Bronchial smooth muscle cell (primary cell): Measurements from ENCODE around the gene PALLD. TPM values are rescaled to one million over a fixed set of nuclear protein-coding genes. Genes with fewer than 3 reads are reported as not detected.

Experiments
- total RNA-seq: library from RNA; depleted of rRNA; stranded (reverse); fragments of >200 nt; gene quantifications from 2 replicates; pipeline ENCODE4 v1.2.1, GENCODE V29; 2014

PALLD gene
- 48.2 and 62.4 TPM in 2 replicates for total RNA-seq

GRCh38 chr4:168496834-168497233 lies at the start of gene PALLD:
PALLD (plus strand) TSS chr4:168497052.

Other genes with a start within 250 kb of the PALLD start
- 15.1 and 21.5 TPM in 2 replicates for gene DDX60, start 178.3 kb upstream of the PALLD start, total RNA-seq
- 7.4 and 10.6 TPM in 2 replicates for gene DDX60L, start 16.6 kb upstream of the PALLD start, total RNA-seq